ENCODE data around the gene SLC25A12.

Gene SLC25A12

GRCh38 chr2:171883275-171883893 is 10.7 kb downstream of the SLC25A12 start:
- ATAC-seq: no peak

- peak; percentile 41 to 48 for ATAC-seq
Observed at GRCh38 chr2:171882089-171882769, 11.8 kb downstream of the SLC25A12 start.

GRCh38 chr2:171880774-171881173 is 13.3 kb downstream of the SLC25A12 start:
- no peak for ATAC-seq

GRCh38 chr2:171879865-171880264 is 14.2 kb downstream of the SLC25A12 start:
- ATAC-seq: no peak

GRCh38 chr2:171878481-171878993 is 15.5 kb downstream of the SLC25A12 start:
- no peak for ATAC-seq

- no peak for ATAC-seq
Observed at GRCh38 chr2:171874963-171875362, 19.1 kb downstream of the SLC25A12 start.

- no peak for ATAC-seq
Observed at GRCh38 chr2:171874517-171874916, 19.5 kb downstream of the SLC25A12 start.

- no peak for ATAC-seq
Observed at GRCh38 chr2:171864357-171864985, 29.6 kb downstream of the SLC25A12 start.

GRCh38 chr2:171862501-171862900 is 31.5 kb downstream of the SLC25A12 start:
- no peak for ATAC-seq

GRCh38 chr2:171858397-171858958 is 35.6 kb downstream of the SLC25A12 start:
- no peak for ATAC-seq

- ATAC-seq: no peak
Observed at GRCh38 chr2:171855401-171855800, 38.6 kb downstream of the SLC25A12 start.

GRCh38 chr2:171852366-171852888 is 41.6 kb downstream of the SLC25A12 start:
- no peak for ATAC-seq

- no peak for ATAC-seq
Observed at GRCh38 chr2:171847627-171848026, 46.4 kb downstream of the SLC25A12 start.

- no peak for ATAC-seq
Observed at GRCh38 chr2:171846894-171847293, 47.1 kb downstream of the SLC25A12 start.

GRCh38 chr2:171841996-171842395 is 52.0 kb downstream of the SLC25A12 start:
- no peak for ATAC-seq

- ATAC-seq: no peak
Observed at GRCh38 chr2:171837736-171838135, 56.3 kb downstream of the SLC25A12 start.

GRCh38 chr2:171836146-171836910 is 57.7 kb downstream of the SLC25A12 start:
- ATAC-seq: no peak

- ATAC-seq: no peak
Observed at GRCh38 chr2:171835386-171835785, 58.7 kb downstream of the SLC25A12 start.

GRCh38 chr2:171834286-171834685 is 59.8 kb downstream of the SLC25A12 start:
- ATAC-seq: no peak

- no peak for ATAC-seq
Observed at GRCh38 chr2:171832489-171832888, 61.6 kb downstream of the SLC25A12 start.

- no peak for ATAC-seq
Observed at GRCh38 chr2:171830039-171830438, 64.0 kb downstream of the SLC25A12 start.

GRCh38 chr2:171824086-171824485 is 70.0 kb downstream of the SLC25A12 start:
- no peak for ATAC-seq
